ENCODE measurements around the gene TCIRG1. TPM values are rescaled to one million over a fixed set of nuclear protein-coding genes. Genes with fewer than 3 reads are reported as not detected.
A peak's percentile ranks its signal among the peaks of the same experiment; 100 is the strongest.

TCIRG1 gene
- total RNA-seq, 1 donor from 2014 or later = 10.7 TPM

- Mint-ChIP-seq H3K36me3 (peaks cover 6% of the 10 kb centered on the region), H3K9me3 (no peaks in the 10 kb centered on the region), H3K27me3 (ENCODE audit: insufficient read depth, low read depth) (peaks cover 2% of the 10 kb centered on the region), H3K27ac (no peak overlapping the region), H3K4me1 (peaks cover 12% of the 10 kb centered on the region), H3K4me3 (no peak overlapping the region)
- Histone ChIP-seq H3K4me2 (no peak overlapping the region), H3K4me1 (peaks cover 22% of the 10 kb centered on the region), H3K27ac (no peak overlapping the region), H2AFZ (replicated peaks) (no peak overlapping the region), H3K4me3 (no peak overlapping the region), H3K9ac (no peak overlapping the region), H3K27me3 (no peaks in the 10 kb centered on the region), H3F3A (ENCODE audit: low read depth) (peaks cover 30% of the 10 kb centered on the region), H3K9me3 (ENCODE audit: low read depth) (no peaks in the 10 kb centered on the region), H4K20me1 (ENCODE audit: low read depth) (peaks cover 3% of the 10 kb centered on the region), H3K79me2 (ENCODE audit: low read depth) (peaks cover 21% of the 10 kb centered on the region), H3K36me3 (no peaks in the 10 kb centered on the region)
- DNase-seq (ENCODE audit: low spot score) = no peak
- TF ChIP-seq EZH2 (IDR thresholded peaks at IDR 0.05) (no peak), EZH2phosphoT487 (IDR thresholded peaks at IDR 0.05) (no peak), CTCF (IDR thresholded peaks at IDR 0.05) (no peak)
Observed at GRCh38 chr11:68035266-68035876, 3.5 kb upstream of the TCIRG1 start.

GRCh38 chr11:68036141-68036716 lies 2.6 kb upstream of the TCIRG1 start:
- Histone ChIP-seq H3F3A (ENCODE audit: low read depth) (peaks cover 30% of the 10 kb centered on the region), H3K4me1 (peaks cover 20% of the 10 kb centered on the region), H3K79me2 (ENCODE audit: low read depth) (peaks cover 14% of the 10 kb centered on the region), H4K20me1 (ENCODE audit: low read depth) (peaks cover 3% of the 10 kb centered on the region), H3K9ac (no peak overlapping the region), H3K9me3 (ENCODE audit: low read depth) (no peaks in the 10 kb centered on the region), H3K4me2 (no peak overlapping the region), H2AFZ (replicated peaks) (no peak overlapping the region), H3K4me3 (no peak overlapping the region), H3K36me3 (no peaks in the 10 kb centered on the region), H3K27me3 (no peaks in the 10 kb centered on the region), H3K27ac (no peak overlapping the region)
- H3K27me3 Mint-ChIP-seq (ENCODE audit: insufficient read depth, low read depth) = peaks cover 2% of the 10 kb centered on the region
- no peak overlapping the region for H3K27ac Mint-ChIP-seq
- DNase-seq (ENCODE audit: low spot score) = no peak
- H3K4me3 Mint-ChIP-seq = no peak overlapping the region
- no peak for TF ChIP-seq CTCF (IDR thresholded peaks at IDR 0.05)
- TF ChIP-seq EZH2phosphoT487 (IDR thresholded peaks at IDR 0.05) = no peak
- TF ChIP-seq EZH2 (IDR thresholded peaks at IDR 0.05) = no peak
- peaks cover 11% of the 10 kb centered on the region for H3K4me1 Mint-ChIP-seq
- no peaks in the 10 kb centered on the region for H3K9me3 Mint-ChIP-seq
- H3K36me3 Mint-ChIP-seq = peaks cover 6% of the 10 kb centered on the region

- TF ChIP-seq CTCF (IDR thresholded peaks at IDR 0.05) (no peak), EZH2 (IDR thresholded peaks at IDR 0.05) (no peak), EZH2phosphoT487 (IDR thresholded peaks at IDR 0.05) (no peak)
- no peaks in the 10 kb centered on the region for H3K36me3 ChIP-seq
- Mint-ChIP-seq H3K4me3 (no peak overlapping the region), H3K27me3 (ENCODE audit: insufficient read depth, low read depth) (peaks cover 4% of the 10 kb centered on the region), H3K9me3 (no peaks in the 10 kb centered on the region), H3K27ac (peak overlapping the region; percentile 50), H3K36me3 (peaks cover 3% of the 10 kb centered on the region), H3K4me1 (peaks cover 10% of the 10 kb centered on the region)
- peaks cover 16% of the 10 kb centered on the region for H3K4me1 ChIP-seq
- peaks cover 8% of the 10 kb centered on the region for H3K79me2 ChIP-seq (ENCODE audit: low read depth)
- peaks cover 30% of the 10 kb centered on the region for H3F3A ChIP-seq (ENCODE audit: low read depth)
- no peaks in the 10 kb centered on the region for H3K9me3 ChIP-seq (ENCODE audit: low read depth)
- H2AFZ ChIP-seq (replicated peaks) = no peak overlapping the region
- H3K4me2 ChIP-seq = no peak overlapping the region
- DNase-seq (ENCODE audit: low spot score) = no peak
- H3K27ac ChIP-seq = no peak overlapping the region
- H4K20me1 ChIP-seq (ENCODE audit: low read depth) = no peaks in the 10 kb centered on the region
- H3K27me3 ChIP-seq = no peaks in the 10 kb centered on the region
- H3K9ac ChIP-seq = no peak overlapping the region
- no peak overlapping the region for H3K4me3 ChIP-seq
Observed at GRCh38 chr11:68036717-68037239, 2.0 kb upstream of the TCIRG1 start.

Data from neural progenitor cell (in vitro differentiated cells).